Ectodermal cell (in vitro differentiated cells): ENCODE measurements around the gene PATE3.

Experiments
- H3K27ac ChIP-seq: 2 replicates; pipeline ENCODE4 v1.7.0; 2013; ENCODE audit warnings: mild to moderate bottlenecking, low read depth, low read length; ENCODE audit not compliant: insufficient read depth, poor library complexity, severe bottlenecking
- H3K27me3 ChIP-seq: 2 replicates; pipeline ENCODE4 v1.7.0; 2013; ENCODE audit warnings: mild to moderate bottlenecking, low read length; ENCODE audit not compliant: insufficient read depth, control insufficient read depth, poor library complexity, severe bottlenecking
- H3K36me3 ChIP-seq: one replicate; pipeline ENCODE4 v1.7.0; 2013; ENCODE audit warnings: low read length; ENCODE audit not compliant: control insufficient read depth, insufficient read depth
- H3K4me1 ChIP-seq: one replicate; pipeline ENCODE4 v1.7.0; 2013; ENCODE audit warnings: low read length; ENCODE audit not compliant: control insufficient read depth, insufficient read depth
- H3K4me3 ChIP-seq: 2 replicates; pipeline ENCODE4 v1.7.0; 2013; ENCODE audit warnings: low read depth, low read length, control low read depth; ENCODE audit not compliant: insufficient read depth
- H3K9me3 ChIP-seq: 2 replicates; pipeline ENCODE4 v1.7.0; 2013; ENCODE audit warnings: mild to moderate bottlenecking, low read length, moderate library complexity; ENCODE audit not compliant: control insufficient read depth
- WGBS, 2 experiments: methylation state at CpG; one replicate each; pipeline ENCODE4 v1.1.7; 2013; ENCODE audit warnings: missing lambda C conversion rate in 2 of 2; 5-methylcytosine and 5-hydroxymethylcytosine counted together

PATE3 gene

DNA sequence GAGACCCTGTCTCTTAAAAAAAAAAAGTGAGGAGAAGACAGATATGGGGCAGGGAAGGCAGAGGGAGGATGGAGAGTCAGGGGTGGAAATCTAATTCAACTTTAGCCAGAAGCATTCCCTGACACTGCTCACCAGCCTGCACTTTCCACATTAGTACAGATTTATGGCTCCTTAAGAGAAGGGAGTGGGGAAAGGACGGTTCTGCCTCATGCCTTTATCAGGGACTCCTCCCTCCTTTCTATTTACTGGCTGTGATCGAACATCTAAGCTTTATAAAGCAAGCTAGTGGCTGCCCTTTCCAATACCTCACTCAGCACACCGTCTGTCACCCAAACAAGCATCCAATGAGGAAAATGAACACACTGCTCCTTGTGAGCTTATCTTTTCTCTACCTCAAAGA is 45.1 kb downstream of the PATE3 start, which contains the start of gene PATE4:
TSS of gene PATE4 (plus strand) at position 301 of the 400 bp plus-strand sequence. CDS start at position 345, 44 bp downstream.
- no peak within 1 kb of the TSS for H3K27ac ChIP-seq
- H3K4me1 ChIP-seq: no peaks in the 10 kb centered on the region
- H3K27me3 ChIP-seq: no peaks in the 10 kb centered on the region
- H3K4me3 ChIP-seq: no peak within 1 kb of the TSS
- H3K36me3 ChIP-seq: no peaks in the 10 kb centered on the region
- WGBS, 2 experiments: 71 to 81% methylated on average over 3 of the region's 3 CpGs
- no peaks in the 10 kb centered on the region for H3K9me3 ChIP-seq

DNA sequence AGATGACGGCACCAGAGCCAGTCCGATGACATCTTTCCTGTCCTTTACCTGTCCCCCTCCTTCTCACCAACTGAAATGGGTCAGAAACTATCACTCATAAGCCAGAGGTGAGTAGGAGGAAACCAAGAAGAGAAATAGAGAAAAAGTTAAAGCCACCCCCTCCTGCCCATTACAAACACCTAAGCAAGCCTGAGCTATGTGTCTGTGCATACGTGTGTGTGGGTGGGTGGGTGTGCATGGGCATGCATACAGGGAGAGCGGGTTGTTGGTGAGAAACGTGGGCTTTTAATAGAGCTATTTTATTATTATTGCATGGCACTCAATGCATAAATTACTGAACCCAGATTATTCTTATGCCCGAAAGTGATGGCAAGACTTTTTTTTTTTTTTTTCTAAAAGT is 47.8 kb downstream of the PATE3 start:
- no peaks in the 10 kb centered on the region for H3K27me3 ChIP-seq
- 80 to 100% methylated on average over 2 to 6 of the region's 6 CpGs for WGBS, 2 experiments

More for the DNA sequence above, 47.8 kb downstream of the PATE3 start:
- H3K27ac ChIP-seq: no peak overlapping the region
- H3K4me3 ChIP-seq: no peak overlapping the region
- H3K9me3 ChIP-seq: no peaks in the 10 kb centered on the region
- H3K4me1 ChIP-seq: no peaks in the 10 kb centered on the region
- no peaks in the 10 kb centered on the region for H3K36me3 ChIP-seq
